ENCODE measurements around the gene NCOA4. TPM values are rescaled to one million over a fixed set of nuclear protein-coding genes. Genes with fewer than 3 reads are reported as not detected.

Gene NCOA4
- total RNA-seq, 1 donor from 2014 or later, result 103 TPM

Other genes starting within 250 kb of the NCOA4 start
- 32.9 and 33.2 TPM in 2 replicates for gene AGAP4, start 183.1 kb downstream of the NCOA4 start, total RNA-seq
- gene TIMM23, start 58.1 kb downstream of the NCOA4 start, total RNA-seq, result 90.9 and 93.6 TPM in 2 replicates
- not detected in 2 replicates for gene MSMB, start 15.6 kb upstream of the NCOA4 start, total RNA-seq

All from activated T-helper 2 cell treated with anti-CD3 and anti-CD28 coated beads, Interferon-gamma antibody, Interleukin-2, Interleukin-4, amounts not matched to agents 10 μg/mL and 5 μg/mL and 100 μg/mL, durations not matched to agents 14 hours and 24 hours and 36 hours (primary cell).